C4-2B (cell line): ENCODE results near the gene INMT.

ENCODE experiments used
- H3K27ac ChIP-seq: fragments of 450-650 bp; 2 replicates; pipeline ENCODE4 v1.5.1; 2017
- ZFX ChIP-seq: fragments of 450-650 bp; IDR thresholded peaks from 2 replicates; pipeline ENCODE4 v1.6.1; 2017
- TF ChIP-seq, protein P1 (sequence below): fragments of 450-650 bp; conservative IDR thresholded peaks from 2 replicates; pipeline ENCODE4 v1.5.1; 2017; ENCODE audit warnings: mild to moderate bottlenecking

The INMT gene

DNA sequence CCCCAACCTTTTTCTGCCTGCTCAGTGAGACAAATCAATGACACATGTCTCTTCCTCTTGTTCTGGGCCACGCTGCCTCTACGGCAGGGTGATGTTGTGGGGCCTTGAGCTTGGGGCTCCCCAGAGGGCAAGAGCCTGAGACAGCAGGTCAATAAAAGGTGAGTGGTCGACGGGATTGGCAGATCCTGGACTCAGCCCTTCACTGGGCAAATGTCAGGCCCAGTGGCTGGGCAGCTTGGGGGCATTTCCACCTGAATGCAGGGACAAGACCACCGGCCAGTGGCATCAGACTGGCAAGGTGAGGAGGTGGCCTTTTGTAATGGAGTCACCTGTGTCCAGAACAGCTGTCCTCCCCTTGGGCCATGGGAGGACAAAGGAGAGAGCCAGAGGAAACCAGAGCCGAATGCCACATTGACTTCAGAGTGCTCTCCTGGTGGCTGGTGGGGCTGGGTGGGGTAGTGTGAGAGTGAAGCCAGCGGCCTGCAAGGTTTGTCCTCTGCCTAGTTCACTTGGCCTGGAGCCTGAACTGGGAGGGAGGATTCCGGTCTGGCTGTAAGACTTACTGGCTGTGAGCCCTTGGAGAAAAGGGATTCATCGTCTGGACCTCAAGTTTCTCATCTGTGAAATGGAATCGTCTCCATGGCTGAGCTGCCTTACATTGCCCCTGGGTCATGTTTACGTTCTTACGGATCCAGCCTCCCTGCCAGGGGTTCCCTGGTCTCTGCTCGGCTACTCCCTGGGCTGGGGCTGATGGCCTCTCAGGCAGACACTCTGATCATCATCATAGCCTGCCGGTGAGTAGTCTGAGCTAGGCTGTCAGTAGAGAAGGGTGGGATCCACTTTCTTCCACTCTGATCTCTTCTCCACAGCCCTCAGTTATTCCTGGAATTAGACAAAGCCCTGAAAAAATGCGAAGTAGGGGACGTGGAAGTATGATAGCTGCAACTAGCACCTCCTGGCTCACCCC, 44.3 kb upstream of the INMT start:
- TF ChIP-seq ZFX: no peak
- TF ChIP-seq, protein P1, sequence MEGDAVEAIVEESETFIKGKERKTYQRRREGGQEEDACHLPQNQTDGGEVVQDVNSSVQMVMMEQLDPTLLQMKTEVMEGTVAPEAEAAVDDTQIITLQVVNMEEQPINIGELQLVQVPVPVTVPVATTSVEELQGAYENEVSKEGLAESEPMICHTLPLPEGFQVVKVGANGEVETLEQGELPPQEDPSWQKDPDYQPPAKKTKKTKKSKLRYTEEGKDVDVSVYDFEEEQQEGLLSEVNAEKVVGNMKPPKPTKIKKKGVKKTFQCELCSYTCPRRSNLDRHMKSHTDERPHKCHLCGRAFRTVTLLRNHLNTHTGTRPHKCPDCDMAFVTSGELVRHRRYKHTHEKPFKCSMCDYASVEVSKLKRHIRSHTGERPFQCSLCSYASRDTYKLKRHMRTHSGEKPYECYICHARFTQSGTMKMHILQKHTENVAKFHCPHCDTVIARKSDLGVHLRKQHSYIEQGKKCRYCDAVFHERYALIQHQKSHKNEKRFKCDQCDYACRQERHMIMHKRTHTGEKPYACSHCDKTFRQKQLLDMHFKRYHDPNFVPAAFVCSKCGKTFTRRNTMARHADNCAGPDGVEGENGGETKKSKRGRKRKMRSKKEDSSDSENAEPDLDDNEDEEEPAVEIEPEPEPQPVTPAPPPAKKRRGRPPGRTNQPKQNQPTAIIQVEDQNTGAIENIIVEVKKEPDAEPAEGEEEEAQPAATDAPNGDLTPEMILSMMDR: no peak
- no peak overlapping the region for H3K27ac ChIP-seq

DNA sequence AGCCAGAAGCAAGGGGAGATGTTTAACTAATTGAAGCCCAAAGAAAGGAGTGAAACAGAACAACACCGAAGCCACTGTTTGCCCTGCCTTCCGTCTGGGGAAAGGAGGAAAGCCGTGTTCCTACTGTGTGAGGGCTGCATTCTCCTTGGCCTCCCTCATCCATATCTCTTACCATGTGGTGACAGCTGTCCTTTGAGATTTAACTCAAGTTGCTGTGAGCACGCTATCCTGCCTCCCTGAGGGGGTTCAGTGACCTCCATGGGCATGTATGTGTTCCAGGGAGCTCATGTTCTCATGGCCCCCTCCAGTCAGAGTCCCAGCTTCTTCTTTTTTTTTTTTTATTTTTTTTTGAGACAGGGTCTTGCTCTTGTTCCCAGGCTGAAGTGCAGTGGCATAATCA, 43.5 kb upstream of the INMT start:
- no peak overlapping the region for H3K27ac ChIP-seq
- no peak for TF ChIP-seq ZFX
- TF ChIP-seq, protein P1: no peak

DNA sequence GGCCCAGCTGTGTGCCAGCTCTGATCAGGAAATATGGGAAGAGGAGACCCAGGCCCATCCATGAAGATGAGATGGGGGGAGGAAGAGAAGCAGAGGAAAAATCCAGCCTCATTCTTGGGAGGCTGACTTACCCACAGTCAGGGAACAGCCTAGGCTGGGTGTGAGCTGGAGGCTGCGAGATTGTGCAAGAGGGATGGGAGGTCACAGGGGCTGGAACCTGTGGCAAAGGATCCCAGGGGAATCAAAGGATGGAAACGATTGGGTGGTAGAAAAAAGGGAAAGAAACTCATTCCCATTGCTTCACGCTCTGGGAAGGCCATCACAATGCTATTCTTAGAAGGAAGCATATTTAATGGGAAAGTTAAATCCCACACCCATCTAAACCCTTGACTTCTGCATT, 43.0 kb upstream of the INMT start:
- no peak overlapping the region for H3K27ac ChIP-seq
- no peak for TF ChIP-seq ZFX
- TF ChIP-seq, protein P1: no peak

DNA sequence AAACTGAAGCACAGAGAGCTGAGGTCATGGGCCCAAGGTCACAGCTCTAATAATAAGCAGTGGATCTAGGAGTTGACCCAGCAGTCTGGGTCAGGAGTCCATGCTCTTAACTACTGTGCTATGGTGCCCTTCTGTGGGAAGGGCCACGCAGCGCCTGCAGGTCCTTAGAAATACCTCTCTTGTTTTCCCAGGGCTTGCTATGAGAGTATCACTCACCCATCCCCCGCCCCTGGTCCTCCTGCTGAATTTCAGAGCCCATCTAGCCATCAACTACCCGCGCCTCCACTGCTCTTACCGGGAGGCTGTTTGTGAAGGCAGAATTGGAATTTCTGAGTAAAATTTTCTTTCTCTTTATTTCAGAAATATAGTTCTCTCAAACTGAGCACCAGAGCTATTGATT, 42.4 kb upstream of the INMT start:
- H3K27ac ChIP-seq: no peak overlapping the region
- no peak for TF ChIP-seq ZFX
- TF ChIP-seq, protein P1: no peak

DNA sequence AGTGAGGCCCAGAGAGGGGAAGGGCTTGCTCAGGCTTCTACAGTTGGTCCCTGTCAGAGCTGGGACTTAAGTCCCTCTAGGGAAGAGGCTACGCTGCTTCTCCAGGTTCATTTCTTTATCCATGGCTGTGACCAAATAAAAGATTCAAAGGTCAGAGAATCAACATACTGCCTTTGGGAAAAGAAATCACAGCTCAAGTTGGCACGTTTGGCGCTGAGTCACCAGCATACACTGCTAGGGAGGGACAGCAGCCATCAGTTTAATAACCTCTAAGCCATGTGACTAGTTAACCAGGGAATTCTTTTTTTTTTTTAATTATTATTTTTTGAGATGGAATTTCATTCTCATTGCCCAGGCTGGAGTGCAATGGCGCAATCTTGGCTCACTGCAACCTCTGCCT, 41.3 kb upstream of the INMT start:
- H3K27ac ChIP-seq: no peak overlapping the region
- no peak for TF ChIP-seq ZFX
- TF ChIP-seq, protein P1: no peak

DNA sequence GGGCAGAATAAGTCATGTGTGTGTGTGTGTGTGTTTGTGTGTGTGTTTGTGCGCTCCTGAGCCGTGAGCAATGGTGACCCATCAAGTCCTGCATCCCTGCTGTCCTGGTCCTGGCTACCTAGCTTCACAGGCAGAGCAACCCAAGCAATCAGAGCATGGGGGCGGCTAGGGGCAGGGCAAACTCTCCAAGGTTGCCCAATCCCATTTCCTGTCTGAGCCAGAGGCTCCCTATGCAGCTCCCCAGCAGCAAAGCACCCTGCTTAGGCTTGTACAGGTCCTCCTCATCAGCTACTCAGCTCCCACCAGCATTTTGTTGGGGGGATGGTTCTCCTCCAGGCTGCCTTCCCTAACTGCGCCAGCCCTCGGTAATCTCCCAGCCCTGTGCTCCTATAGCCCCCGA, 38.5 kb upstream of the INMT start:
- no peak overlapping the region for H3K27ac ChIP-seq
- no peak for TF ChIP-seq ZFX
- TF ChIP-seq, protein P1: no peak

DNA sequence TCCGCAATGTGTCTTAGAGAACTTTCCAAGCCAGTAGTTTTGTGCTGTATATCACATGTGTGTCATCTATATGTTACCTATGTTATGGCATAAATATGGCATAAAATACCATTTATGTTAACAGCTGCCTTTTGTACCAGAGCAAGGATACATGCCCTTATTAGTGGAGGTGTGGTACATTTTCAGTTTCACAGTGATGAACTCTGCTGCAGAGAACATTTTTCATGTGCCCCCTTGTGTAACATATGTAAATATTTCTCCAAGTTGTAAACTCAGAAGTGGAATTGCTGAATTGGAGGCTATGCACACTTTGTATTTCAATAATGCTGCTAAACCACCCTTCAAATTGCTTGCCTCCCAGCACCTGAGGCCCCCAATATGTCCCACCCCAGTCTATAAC, 37.8 kb upstream of the INMT start:
- no peak for TF ChIP-seq ZFX
- TF ChIP-seq, protein P1: no peak

More for the DNA sequence above, 37.8 kb upstream of the INMT start:
- H3K27ac ChIP-seq: no peak overlapping the region
